ENCODE results near the gene LYL1.

LYL1 gene

GRCh38 chr19:13104360-13104847 is 1.7 kb upstream of the LYL1 start:
- peak; percentile 82 for DNase-seq

DNA sequence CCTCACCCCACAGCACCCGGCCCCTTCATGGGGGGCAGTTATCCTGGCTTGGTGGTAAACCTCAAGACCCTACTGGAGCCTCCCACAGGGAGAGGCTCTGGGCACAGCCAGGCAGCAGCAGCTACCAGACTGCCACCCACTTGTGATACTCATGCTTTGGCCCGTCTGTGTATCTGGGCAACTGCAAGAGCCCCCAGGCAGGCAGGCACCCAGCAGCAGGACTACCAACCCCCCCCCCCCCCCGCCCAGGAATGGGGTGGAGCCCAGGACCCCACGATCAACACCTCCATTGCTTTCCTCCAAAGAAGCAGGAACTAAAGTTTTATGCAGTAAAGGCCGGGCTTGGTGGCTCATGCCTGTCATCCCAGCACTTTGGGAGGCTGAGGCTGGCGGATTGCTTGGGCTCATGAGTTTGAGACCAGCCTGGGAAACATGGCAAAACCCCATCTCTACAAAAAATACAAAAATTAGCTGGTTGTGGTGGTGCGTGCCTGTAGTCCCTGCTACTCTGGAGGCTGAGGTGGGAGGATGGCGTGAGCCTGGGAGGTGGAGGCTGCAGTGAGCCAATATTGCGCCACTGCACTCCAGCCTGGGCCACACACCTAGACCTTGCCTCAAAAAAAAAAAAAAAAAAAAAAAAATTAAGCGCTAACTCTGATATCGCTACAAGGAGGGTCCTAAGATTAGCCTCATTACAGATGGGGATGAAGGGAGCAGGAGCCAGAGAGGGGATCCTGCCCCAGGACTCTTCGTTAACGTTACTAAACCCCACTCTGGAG is 1.1 kb upstream of the LYL1 start:
- DNase-seq: no peak

DNA sequence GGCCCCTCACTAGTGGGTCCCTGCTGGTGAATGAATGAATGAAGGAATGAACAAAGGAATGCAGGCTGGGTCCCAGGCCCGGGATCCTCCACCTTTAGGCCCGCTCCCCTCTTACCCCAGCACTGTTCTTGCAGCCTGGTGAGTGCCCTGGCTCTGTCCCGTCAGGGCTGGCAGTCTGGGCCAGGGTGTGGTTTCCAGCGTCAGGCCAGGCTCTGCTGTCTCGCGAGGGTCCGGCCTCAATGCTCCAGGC is 317 bp downstream of the LYL1 start:
- DNase-seq: no peak

DNA sequence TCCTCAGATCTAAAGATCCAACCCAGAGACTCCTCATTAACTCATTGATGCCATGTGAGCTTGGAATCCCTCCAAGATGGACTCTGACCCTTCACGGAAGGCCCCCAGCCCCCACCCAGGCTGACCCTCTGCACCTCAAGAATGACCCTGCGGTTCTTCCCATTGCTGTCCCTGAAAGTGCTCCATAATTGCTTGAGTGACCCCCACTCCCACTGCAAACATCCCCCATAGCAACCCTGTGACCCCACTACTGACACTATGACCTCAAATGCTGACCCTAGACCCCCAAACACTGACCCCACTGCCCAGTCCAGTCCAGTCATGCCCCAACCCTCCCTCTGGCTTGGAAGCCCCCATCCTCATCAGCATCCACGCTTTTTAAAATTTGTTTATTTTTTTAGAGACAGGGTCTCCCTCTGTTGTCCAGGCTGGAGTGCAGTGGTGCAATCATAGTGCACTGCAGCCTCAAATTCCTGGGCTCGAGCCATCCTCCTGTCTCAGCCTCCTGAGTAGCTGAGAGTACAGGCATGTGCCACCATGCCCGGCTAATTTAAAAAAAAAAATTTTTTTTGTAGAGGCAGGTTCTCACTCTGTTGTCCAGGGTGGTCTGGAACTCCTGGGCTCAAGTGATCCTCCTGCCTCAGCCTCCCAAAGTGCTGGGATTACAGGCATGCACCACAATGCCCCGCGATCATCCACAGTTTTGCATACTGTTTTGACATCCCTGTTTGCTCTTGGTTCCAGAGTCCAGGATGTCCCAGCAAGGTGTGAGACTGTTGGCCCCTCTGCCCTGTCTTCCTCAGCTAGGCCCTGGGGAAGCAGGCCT is 855 bp downstream of the LYL1 start:
- DNase-seq: no peak

DNA sequence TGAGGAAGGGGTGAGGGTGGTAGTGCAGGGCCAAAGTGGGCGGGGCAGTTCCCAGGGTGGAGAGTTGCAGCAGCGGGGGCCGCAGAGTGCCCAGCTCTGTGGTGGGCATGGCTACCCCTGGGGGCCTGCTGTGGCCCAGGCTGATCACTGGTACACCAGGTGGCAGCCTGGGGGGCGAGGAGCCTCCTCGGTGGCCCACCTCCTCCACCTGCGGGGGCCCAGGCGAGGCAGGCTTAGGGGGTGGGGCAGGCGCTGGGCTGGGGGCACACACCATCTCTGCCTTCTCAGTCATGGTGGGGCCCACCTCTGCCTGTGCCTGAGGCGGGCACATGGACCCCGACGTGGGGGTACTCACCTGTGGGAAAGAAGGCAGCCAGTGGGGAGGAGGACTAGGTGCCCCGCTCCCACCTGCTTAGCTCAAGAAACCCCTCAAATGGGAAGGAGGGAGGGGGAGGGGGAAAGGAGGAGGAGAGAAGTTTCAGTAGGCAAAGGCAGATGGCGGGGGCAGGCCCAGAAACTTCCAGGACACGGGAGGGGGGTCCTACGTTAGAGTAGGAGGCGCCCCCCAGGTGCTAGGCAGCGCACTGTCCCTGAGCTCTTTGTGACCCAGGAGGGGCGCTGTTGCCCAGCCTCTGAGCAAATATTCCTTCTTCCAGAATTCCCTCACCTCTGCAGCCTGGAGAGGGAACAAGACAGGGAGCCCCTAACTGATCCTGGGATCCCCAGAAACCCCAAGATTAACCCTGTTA is 1.6 kb downstream of the LYL1 start:
- no peak for DNase-seq

DNA sequence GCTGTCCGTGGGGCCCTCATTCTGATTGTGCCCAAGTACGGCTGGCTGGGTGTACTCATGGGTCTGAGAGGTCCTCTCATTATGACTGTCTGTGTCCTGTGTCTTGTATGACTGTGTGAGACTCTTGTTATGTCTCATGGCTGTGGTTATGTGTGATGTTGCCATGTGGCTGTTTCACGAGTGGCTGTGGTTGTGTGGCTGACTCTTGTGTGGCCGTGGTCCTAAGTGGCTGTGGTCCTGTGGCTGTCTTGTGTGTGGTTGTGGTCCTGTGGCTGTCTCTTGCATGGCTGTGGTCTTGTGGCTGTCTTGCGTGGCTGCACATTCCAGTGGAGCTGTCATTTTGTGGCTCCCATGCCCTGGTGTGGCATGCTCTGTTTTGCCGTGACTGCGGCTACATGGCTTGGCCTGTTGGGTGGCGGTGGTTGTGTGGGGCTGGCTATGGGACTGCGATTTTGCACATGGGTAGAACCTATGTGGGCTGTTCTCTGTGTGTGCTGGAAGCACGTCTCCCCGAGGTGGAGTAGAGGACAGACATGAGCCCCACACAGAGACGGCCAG is 2.5 kb downstream of the LYL1 start:
- DNase-seq: peak; percentile 80

GRCh38 chr19:13099073-13099999 is 3.3 kb downstream of the LYL1 start:
- DNase-seq: peak; percentile 83

GRCh38 chr19:13098277-13099072 is 4.2 kb downstream of the LYL1 start:
- peak; percentile 34 for DNase-seq

GRCh38 chr19:13097463-13098258 is 5.0 kb downstream of the LYL1 start:
- DNase-seq: peak; percentile 42

DNA sequence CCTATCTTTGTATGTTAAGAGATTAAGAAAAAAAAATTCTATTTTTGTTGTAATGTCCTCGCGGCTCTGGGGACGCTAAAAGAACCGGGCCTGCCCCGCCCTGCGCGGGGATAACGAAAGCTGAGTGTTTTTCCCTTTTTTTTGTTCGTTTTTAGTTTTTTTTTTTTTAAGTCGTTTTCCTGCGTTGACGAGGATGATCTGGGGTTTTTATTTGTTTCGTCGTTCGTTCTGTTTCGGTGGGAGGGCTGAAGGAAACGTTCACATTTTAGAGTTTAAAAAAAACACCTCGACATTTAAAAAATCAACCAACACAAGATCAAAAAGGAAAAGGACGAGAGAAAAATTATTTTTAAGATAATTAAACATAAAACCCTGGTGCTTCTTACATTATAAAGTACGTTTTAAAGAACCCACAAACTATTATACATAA is 5.6 kb downstream of the LYL1 start:
- DNase-seq: no peak

DNA sequence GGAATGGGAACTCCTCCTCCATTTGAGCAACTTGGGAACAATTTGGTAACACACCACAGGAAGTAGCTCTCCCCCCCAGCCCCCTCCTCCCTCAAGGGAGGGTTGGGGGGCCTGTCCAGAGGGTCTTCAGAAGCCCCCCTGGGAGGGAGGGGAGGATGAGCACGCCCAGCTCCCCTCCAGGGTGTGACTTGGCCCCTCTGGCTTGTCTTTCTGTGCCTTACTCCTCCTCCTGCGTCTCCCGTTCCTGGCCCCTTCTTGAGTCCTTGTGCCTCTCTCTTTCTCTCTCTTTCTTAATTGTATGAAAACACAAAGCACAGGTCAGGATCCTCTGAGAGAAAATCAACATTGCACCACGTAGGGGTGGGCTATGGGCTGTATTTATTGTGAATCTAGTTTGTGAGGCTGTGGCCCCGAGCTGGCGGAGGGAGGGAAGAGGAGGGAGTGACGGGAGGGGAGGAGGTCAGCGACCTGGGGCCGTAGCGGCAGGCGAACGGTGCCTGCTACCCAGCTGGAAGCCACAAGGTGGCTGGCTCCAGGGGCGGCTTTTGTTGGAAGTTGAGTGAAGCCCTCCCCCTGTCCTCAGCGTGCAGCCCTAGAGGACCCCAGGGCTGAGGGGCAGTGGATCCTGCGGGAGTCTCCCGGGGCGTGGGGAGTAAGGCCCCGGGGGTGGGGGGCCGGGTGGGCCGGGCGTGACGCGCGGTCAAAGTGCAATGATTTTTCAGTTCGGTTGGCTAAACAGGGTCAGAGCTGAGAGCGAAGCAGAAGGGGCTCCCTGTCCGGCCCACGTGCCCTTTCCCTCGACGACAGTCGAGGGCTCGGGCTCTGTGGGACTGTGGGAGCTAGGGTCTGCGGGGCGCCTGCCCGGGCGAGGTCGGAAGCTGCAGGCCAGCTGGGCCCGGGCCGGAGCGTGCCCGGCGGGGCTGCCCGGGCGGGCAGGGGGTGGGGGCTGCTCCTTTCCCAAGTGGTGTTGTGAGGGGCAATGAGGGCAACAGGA is 6.4 kb downstream of the LYL1 start:
- DNase-seq: peak; percentile 44

GRCh38 chr19:13095393-13095784 is 7.3 kb downstream of the LYL1 start:
- no peak for DNase-seq

GRCh38 chr19:13094771-13095392 is 7.8 kb downstream of the LYL1 start:
- DNase-seq: no peak

GRCh38 chr19:13094106-13094504 is 8.6 kb downstream of the LYL1 start:
- DNase-seq: no peak

GRCh38 chr19:13093407-13094105 is 9.1 kb downstream of the LYL1 start:
- peak; percentile 87 for DNase-seq

GRCh38 chr19:13092606-13093235 is 9.9 kb downstream of the LYL1 start:
- no peak for DNase-seq

DNA sequence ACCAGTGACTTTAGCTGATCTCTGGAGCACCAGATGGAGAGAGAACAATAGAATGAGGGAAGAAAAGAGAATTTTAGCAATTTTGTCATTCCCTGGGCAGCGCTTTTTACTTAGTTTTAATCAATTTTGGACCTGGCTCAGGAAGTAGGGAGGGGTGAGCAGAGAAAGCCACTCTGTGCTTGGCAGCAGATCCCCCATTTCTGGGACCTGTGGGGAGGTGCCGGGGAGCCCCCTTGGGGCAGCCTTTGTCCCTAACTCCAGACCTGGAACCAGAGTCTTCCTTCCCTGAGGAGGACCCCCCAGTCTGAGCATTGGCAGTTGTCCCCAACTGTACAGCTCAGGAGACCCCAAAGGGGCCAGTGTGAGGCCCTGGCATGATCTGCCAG is 10.5 kb downstream of the LYL1 start:
- no peak for DNase-seq

All from activated CD4-positive, alpha-beta T cell treated with anti-CD3 and anti-CD28 coated beads for 48 hours (primary cell).